Muscle of arm (tissue), 12 donors: Measurements from ENCODE around the gene PER1. TPM values are rescaled to one million over a fixed set of nuclear protein-coding genes. Genes with fewer than 3 reads are reported as not detected.
A peak's percentile ranks its signal among the peaks of the same experiment; 100 is the strongest.
"Not testable (repeated sequence)": the region's sequence is repeated elsewhere in the genome, so short reads cannot be mapped to it uniquely, and the experiment has no call there.

Experiments used
- DNase-seq: peaks from one replicate; pipeline ENCODE4 v3.0.0-alpha.2; 2013
- polyA plus RNA-seq, 12 donors: library from polyadenylated mRNA; unstranded; fragments of 120-200 nt; gene quantifications; one replicate each; pipeline ENCODE4 v1.2.1, GENCODE V29; 2013; ENCODE audit not compliant: insufficient read length in 12 of 12

PER1 gene
- polyA plus RNA-seq, 12 donors = 27.4 to 159 (median 47.2) TPM; not detected in 1

DNA sequence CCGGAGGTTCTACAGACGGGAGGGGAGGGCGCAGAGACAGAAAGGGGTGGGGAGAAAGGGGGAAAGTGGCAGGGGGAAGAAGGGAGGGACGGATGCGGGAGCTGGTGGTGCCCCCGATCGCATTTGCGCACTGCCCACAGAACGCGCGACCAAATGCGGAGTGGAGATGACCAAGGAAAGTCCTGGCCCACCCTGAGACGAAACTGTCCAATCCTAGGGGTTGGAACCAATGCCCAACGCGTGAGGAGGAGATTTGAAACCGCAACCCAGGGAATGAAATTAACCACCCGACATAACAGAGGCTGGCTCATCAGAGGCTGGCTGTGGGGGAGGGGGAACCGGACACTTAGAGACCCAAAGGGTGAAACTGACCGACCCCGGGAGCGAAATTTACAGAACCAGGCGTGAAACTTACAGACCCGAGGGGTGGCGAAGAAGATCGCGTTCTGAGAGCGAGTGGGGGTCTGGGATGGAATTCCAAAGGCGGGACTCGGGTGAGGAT lies 29.7 kb downstream of the PER1 start:
- no peak for DNase-seq

DNA sequence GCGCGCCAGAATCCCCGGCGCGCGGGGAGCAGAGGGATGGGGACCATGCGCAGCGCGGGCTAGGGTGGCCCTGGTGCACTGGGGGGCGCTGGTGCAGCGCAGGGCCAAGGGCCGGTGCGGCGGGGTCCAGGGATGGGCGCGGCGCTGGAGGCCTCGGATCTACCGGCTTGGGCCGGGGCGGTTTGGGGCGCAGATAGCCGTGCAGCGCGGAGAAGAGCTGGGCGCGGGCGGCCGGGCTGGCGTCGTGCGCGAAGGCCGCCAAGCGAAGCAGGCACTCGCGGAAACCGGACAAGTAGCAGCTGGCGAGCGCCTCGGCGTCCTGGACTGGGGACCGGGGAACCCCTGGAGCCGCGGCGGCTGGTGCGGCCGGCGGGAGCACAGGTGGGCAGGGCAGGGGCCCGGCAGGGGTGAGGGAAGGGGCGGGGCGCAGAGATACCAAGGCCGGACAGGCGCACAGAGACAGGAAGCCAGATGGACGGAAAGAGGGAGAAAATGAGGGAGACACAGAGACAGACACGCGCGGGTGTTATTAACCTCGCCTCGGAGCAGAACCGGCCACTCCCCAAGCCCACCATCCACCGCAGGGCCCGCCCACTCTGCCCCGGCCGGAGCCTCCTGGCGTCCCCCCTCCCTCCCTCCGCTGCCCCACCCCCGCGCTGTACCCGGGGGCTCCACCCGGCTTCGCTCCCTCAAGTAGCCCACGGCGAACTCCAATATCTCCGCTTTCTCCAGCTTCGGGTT lies 30.4 kb downstream of the PER1 start:
- DNase-seq = peak; percentile 38

DNA sequence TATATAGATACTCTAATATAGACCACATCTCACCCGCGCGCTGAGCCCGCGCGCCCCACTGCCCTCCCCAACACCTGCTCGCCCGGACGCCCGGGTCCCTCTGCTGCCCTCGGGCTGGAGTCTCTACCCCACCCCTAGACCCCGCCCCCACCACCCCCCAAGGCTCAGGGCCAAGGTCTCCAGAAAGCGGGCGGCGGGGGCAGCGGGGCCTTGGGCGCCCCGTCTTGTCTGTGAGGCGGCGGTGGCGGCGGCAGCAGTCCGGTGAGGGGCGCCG lies 30.9 kb downstream of the PER1 start:
- no peak for DNase-seq

DNA sequence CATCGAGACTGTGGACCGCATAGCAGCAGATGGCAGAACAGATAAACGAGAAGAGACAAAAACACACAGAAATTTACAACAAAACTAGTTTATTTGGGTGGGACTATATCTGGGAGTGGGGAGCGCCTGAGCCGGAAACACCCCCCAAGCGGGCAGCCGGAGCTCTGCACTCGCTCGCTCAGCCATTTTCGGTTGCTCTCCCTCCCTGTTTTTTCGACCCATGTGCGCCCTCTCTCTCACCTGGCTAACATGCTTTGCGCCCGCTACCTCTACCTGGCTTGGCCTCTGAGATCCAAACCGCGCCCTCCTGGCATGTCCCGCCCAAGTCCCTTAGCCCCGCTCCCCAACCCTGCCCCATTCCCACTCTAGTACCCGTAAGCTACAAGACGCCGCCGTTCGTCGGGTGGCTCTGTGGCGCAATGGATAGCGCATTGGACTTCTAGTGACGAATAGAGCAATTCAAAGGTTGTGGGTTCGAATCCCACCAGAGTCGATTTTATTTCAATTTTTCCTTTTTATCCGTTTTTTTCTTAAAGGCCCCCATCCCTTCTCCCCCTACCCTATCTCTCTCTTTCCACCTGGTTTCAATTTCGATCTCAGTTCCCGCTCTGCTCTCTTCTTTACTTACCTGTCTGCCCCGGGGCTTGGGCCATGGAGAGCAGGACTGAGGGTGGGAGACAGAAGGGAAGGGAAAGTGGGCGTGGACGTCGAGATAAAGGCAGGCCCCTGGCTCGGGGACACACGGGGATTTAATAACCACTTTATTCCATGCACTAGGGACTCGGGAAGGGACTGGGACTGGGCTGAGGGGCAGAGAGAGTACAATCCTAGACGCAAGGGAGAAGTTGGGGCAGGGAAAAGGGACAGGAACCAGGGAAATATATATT lies 31.4 kb downstream of the PER1 start:
- peak; percentile 4 for DNase-seq

DNA sequence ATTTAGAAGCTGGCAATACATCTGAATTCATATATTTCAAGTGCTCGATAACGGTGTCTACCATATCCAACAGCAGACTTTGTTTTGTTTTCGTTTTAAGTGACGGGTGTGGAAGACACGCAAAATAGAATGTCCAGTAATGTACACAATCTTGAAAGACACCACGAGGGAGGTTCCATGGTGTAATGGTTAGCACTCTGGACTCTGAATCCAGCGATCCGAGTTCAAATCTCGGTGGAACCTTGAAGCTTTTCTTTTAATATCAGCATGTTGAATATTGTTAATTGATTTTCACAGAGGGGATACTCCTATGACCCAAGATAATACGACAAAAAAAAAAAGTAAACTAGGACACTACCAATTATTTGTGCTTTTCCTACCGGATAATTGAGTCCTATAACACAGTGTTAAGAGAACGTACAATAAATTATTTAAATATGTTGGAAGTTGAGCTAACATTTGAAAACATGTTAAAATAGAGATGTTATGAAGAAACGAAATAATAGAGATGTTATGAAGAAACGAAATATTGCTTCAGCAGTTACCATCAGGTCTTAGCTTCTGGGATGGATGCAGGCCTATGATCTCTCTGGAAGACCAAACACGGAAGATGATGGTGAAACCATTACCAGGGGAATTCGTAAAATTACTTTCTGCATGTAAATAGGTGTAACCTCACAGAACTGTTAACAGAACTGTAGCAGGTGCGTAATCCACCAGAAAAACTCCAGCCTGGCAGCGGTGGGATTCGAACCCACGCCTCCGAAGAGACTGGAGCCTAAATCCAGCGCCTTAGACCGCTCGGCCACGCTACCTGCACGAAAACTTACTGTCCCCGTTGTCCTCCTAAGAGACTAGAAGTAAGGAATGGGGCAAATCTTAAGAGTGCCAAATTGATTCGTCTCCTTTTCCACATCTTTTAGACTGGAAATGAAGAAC lies 32.4 kb downstream of the PER1 start:
- peak; percentile 95 for DNase-seq

DNA sequence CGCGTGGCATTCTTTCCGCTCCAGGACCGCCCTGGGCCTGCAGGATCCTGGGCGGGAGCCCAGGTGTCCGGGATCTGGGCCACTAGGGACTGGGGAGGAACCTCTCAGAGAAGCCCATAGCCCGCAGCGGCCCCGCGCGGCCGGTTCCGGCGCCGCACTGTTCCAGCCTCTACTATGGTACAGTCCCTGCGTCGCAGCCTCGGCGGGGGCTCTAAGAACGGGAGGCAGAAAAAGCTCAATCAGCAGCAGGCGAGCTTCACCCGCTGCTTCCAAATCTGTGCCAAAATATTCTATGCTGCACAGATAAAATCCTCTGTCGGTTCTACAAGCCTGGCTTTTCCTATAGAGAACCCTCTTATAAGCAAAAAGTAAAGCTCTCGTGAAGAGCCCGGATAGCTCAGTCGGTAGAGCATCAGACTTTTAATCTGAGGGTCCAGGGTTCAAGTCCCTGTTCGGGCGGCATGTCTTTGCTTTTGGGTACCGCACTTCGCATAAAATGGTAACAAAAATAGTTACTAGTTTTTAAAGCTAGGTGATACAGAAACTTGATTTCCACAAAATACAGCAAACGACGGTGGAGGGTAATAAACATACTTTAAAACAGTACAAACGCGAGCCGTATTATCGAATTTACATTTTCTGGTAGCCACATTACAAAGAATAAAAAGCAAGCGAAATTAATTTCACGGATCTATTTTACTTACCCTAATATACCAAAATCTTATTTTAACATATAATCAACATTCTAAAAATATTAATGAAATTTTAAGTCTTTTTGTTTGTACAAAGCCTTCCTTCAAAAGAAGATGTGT lies 33.2 kb downstream of the PER1 start:
- DNase-seq = peak; percentile 85

DNA sequence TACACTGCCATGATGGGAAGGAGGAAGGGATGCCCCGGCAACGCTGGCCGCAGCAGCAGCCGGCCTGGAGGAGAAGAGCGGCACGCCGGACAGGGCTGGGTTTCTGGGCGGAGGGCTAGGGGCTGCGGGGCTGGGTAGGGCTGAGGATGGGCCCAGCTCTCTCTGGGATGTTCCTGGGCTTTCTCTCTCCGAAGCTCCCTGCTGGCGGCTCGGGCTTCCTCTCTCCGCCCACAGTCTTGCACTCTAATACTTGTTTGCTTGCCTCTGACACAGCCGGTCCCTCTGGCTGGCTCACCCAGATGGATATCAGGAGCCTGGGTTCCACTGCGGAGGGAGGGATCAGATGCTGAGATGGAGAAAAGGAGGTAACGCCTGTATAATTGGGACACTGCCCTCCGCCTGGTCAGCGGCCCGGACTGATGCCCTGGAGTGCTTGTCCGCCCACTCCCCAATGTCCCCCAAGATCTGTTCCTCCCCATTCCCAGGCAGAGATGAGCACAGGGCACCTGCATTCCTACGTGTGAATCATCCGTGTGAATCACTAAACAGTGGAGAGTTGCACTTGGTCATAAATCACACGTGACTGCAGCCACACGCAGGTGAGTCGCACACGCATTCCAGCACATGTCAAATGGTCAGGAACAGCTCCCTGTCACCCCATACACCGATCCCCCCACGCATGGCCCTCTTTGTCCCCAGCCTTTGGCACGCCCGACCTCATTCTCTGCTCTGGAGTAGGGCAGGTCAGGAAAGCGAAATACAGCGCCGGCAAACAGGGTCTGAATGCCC lies 34.0 kb downstream of the PER1 start, which contains the start of gene ALOXE3:
Gene ALOXE3 (minus strand): TSS at position 535 of the 789 bp plus-strand sequence. CDS start 524 bp downstream, at position 11.
- DNase-seq = peak; percentile 23

DNA sequence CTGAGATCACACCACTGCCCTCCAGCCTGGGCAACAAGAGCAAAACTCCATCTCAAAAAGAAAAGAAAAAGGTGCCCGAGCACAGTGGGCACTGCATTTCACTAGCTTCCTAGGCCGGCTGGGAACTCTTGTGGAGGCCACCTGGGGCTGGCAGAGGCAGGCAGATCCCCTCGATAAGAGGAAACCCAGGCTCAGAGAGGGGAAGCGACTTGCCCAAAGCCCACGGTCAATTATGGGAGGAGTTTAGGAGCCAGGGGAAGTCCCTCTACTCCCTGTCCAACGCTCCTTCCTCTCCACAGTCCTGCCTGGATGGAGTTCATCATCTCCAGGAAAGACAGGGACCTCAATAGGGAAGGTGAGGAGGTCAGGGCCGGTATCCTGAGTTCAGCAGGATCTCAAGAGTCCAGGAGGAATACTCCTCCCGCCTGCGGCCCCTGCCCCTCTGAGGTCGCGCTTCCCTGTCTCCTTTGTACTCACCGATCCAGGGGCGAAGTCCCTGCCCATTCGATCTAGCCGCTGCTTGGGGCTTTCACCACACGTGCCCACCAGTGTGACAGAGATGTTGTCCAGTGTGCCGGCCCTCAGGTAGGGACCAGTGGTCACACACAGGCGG lies 34.7 kb downstream of the PER1 start:
- DNase-seq = peak; percentile 5

DNA sequence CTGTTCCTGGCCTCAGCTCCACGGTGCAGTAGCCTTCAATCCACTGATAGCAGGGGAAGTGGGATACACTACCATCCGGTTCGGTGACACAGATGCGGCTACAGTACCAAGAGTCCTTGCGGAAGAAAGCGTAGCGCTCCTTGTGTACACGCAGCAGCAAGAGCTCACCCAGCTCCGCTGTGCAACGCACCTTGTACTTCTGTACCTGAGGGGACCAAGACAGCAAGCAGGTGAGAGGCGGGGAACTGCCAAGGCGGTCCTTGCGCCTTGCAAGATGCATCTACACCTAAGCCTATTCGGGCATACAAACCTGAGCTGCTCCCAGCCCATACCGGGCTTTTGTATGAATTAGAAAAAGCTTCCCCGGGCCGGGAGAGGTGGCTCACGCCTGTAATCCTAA lies 35.4 kb downstream of the PER1 start:
- no peak for DNase-seq

DNA sequence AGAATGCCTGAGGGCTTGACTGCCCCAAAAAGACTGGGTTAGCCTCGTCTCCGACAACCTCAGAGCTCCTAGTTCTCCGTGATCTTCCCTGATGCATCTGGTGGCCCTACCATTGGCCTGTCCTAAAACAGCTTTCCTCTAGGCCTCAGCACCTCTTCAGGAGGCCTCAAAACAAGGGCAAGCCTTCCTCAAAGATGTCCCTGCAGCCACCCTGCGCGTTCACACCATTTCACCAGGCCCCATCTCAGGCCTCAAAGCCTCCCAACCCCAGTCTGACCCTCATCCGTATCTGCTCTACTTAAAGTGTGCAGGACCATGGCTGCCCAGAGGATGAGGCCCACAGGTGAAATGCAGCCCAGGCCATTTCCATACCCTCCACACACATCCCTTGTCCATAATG lies 41.3 kb downstream of the PER1 start:
- DNase-seq = no peak

DNA sequence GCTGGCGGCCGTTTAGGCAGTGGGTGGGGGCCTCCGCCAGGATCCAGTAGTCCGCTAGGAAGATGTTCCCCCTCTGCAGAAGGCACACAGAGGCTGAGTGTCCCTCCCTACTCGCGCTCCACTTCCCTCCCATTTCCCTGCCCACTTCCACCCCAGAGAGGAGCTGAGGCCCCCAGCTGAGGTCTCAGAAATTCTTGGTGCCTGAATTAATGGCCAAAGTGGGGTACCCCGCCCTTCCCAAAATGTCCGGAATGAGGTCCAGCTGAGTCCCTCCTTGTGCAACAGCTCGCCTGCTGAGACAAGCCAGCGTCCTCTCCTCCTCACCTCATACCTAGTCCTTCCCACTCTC lies 41.8 kb downstream of the PER1 start:
- no peak for DNase-seq

DNA sequence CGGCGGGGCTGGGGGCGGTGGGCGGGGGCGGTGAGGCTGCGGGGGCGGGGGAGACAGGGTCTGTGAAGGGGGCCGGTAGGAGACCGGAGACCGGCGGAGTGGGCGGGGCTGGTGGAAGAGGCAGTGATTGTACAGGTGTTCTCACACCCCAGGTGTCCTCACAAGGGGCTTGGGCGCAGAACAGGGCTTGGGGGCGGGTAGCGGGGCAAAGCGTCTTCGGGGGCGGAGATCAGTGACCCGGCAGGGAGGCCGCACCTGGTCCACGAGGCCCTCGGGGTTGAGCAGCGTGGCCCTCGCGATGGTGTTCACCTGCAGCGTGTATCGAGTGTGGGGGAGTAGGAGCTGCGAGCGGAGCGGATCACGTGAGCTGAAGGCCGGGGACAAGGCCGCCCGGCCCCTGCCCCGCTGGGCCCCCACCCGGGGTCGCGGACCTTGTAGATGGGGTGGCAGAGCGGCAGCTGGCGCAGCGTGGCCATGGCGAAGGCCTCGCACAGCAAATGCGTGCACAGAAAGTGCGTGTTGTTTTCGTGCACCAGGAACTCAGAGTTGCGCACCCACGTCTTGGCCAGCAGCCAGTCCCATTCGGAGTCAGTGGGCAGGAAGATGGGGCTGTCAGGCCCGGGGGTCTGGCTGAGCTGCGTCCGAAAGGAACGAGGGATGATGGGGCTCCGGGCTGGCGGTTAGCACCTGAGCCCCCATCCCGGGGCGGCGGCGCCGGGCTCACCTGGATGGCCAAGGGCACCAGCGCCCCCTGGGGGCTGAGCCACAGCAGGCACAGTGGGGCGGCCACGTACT lies 42.3 kb downstream of the PER1 start:
- peak; percentile 20 for DNase-seq

DNA sequence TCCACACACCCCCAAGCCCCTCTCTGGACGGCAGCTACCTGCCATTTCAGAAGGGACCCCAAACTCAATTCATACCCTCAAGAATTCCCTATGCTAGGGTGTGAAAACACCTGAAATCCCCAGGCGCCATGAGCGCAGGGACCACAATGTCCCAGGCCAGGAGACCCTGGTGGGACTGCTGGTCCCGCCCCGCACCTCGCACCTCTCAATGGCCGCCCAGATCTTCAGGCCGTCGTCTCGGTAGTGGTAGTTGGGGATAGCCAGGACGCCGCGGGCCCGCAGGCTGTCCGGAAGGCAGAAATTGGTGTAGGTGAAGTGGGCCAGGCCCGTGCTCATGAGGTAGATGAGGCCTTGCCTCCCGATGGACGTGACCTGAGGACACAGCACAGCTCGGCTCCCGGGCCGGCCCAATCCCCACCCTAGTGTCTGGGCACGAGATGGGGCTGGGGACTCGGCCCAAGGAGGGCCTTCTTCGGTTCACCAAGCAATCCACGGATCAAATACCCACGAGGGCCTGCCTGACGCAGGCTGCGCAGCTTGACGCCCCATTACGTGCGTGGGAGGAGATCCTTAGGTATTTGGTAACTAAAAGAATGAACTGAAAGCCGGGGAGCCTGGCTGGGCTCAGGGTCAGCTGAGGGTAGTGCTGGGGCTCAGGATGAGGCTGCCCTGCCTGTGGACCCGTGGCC lies 43.1 kb downstream of the PER1 start:
- DNase-seq = no peak

DNA sequence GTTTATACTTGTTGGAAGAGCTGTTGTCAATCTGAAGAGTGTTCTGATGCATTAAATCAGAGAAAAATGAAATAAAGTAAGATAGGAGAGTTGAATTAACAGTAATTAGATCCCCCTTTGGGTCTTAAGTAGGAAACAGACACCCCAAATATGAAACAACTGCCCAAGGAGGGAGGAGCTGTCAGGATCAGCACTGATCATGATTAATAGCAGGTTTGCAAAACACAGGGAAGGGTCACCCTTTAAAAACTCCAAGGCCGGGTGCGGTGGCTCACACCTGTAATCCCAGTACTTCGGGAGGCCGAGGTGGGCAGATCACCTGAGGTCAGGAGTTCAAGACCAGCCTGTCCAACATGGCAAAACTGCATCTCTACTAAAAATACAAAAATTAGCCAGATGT lies 45.2 kb downstream of the PER1 start:
- not testable (repeated sequence) for DNase-seq

DNA sequence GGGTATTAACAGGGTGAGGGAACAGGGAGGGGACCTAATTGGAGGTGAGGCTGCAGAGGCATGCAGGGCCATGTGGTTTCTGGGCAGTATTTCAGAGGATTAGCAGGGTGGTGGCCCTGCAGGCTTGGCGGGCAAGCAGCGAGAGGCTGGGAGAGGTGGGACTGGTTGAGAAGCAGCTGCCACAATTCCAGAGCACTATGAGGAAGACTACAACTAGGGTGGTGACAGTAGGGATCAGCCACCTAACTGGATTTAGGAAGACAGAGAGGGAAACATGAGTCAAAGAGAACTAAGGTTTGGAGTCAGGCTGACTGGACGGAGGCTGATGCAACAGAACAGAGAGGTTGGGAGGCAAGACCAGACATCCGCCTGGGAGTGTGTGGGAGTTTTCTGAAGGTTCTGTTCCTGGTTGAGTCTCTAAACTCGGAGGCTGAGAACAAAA lies 46.2 kb downstream of the PER1 start:
- DNase-seq = no peak

DNA sequence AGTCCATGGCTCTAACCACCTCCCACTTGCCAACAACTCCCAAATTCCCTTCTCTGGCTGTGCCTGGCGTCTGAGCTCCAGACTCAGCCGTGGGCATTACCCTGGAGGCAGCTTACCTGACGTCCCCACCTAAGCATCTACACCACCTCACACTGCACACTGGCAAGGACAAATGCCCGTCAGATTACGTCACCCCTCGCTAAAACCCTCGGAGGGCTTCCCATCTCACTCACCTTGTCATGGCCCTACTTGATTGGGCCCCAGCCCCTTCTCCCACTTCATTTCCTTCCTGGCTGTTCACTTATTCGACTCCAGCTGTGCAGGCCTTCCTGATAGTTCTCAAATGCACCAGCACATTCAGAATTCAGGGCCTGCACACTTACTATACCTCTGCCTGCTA lies 47.3 kb downstream of the PER1 start:
- no peak for DNase-seq

DNA sequence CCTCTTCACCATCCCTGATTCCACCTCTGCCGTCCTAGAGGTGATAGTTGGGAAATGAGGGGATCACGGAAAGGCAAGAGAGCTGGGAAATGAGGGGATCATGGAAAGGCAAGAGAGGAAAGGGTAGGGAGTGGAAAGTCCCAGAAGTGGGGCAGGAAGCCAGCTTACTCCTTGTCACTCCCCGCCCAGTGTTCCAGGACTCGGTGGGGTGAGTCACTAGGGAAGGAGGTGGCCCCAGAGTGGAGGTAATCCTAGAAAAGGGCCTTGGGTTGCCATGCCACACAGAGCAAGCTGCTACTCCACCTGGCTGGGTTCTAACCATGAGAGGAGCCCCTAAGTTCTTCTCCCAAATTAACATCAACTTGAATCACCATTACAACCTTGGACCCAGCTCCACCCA lies 48.7 kb downstream of the PER1 start:
- no peak for DNase-seq

DNA sequence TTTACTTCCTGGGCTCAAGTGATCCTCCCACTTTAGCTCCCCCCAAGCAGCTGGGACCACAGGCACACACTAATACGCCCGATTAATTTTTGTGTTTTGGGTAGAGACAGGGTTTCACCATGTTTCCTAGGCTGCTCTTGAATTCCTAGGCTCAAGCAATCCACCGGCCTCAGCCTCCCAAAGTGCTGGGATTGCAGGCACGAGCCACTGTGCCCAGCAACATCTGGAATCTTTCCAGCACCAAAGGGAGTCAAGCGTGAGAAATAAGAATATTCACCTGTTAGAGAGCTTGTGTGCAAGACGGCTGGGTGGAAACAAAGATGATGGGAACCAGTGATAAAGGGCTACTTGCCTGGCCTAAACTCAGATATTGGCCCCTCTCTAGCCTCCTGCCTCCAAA lies 50.5 kb downstream of the PER1 start:
- no peak for DNase-seq
